MCF 10A (cell line): ENCODE results near the gene RNF126. TPM values are rescaled to one million over a fixed set of nuclear protein-coding genes. Genes with fewer than 3 reads are reported as not detected.

Experiments used
- BruUV-seq: library from RNA; stranded (reverse); fragments of 400-500 nt; replicated peaks from 2 replicates; lab custom pipeline; 2021; lab: Mats Ljungman, UMichigan
- CTCF ChIA-PET: fragments of 300-600 bp; sonication (Branson Sonifier 250); formaldehyde crosslinking; extraction: SDS; loops from one replicate; lab custom pipeline; 2021; ENCODE audit warnings: antibody characterized with exemption, inconsistent platforms; lab: Yijun Ruan, JAX
- POLR2A ChIA-PET: fragments of 300-600, 350-650 bp; sonication (Branson Sonifier 250); formaldehyde crosslinking; extraction: SDS; loops from one replicate; lab custom pipeline; 2020; ENCODE audit warnings: antibody characterized with exemption, inconsistent platforms; lab: Yijun Ruan, JAX
- DNase-seq: peaks from one replicate; pipeline ENCODE4 v3.0.0-alpha.2; 2018; ENCODE audit not compliant: unreplicated experiment
- H3K27ac Mint-ChIP-seq: one replicate; pipeline ENCODE4 v1.8.0; 2022; ENCODE audit warnings: mild to moderate bottlenecking, low read depth, mixed read lengths; ENCODE audit not compliant: unreplicated experiment
- H3K27me3 Mint-ChIP-seq: one replicate; pipeline ENCODE4 v1.8.0; 2022; ENCODE audit warnings: mixed read lengths; ENCODE audit not compliant: insufficient read depth, unreplicated experiment
- H3K36me3 Mint-ChIP-seq: one replicate; pipeline ENCODE4 v1.8.0; 2022; ENCODE audit warnings: mild to moderate bottlenecking, moderate library complexity, mixed read lengths; ENCODE audit not compliant: insufficient read depth, unreplicated experiment
- H3K4me1 Mint-ChIP-seq: one replicate; pipeline ENCODE4 v1.8.0; 2022; ENCODE audit warnings: mixed read lengths; ENCODE audit not compliant: insufficient read depth, unreplicated experiment
- H3K4me3 Mint-ChIP-seq: one replicate; pipeline ENCODE4 v1.8.0; 2022; ENCODE audit warnings: mild to moderate bottlenecking, moderate library complexity, mixed read lengths; ENCODE audit not compliant: unreplicated experiment
- H3K9me3 Mint-ChIP-seq: one replicate; pipeline ENCODE4 v1.8.0; 2022; ENCODE audit warnings: mixed read lengths; ENCODE audit not compliant: unreplicated experiment
- CTCF ChIP-seq: fragments of 200-600 bp; IDR thresholded peaks from one replicate; pipeline ENCODE4 v1.8.0; 2022; ENCODE audit warnings: antibody characterized with exemption, mild to moderate bottlenecking; ENCODE audit not compliant: unreplicated experiment
- intact Hi-C: fragments of 100-400 bp; cut with micrococcal nuclease; formaldehyde crosslinking; loops from 2 replicates; pipeline ENCODE4 v1.14.1; 2022
- total RNA-seq: library from RNA; stranded (reverse); gene quantifications from 2 replicates; pipeline ENCODE4 v1.2.3, GENCODE V29; 2022

Gene RNF126
- total RNA-seq, 1 experiment from 2014 or later: 68.0 TPM

GRCh38 chr19:625257-625656, 37.8 kb downstream of the RNF126 start:
- BruUV-seq: no TSS peak
- intact Hi-C loops: no loop called here
- no peak overlapping the region for H3K27ac Mint-ChIP-seq
- no peak overlapping the region for H3K4me3 Mint-ChIP-seq
- TF ChIP-seq CTCF: no peak
- ChIA-PET CTCF (interaction anchor here (0.6 kb wide), 1 partner anchor 98 kb away, joined by 3 read pairs; no protein-coding TSS in a partner anchor), POLR2A (interaction anchor here (0.6 to 1.9 kb wide), 2 partner anchors 13 to 58 kb away, joined by 3 to 4 read pairs; no protein-coding TSS in a partner anchor)
- no peak for DNase-seq
- H3K4me1 Mint-ChIP-seq: peaks cover 5% of the 10 kb centered on the region
- peaks cover 43% of the 10 kb centered on the region for H3K36me3 Mint-ChIP-seq
- H3K9me3 Mint-ChIP-seq: no peaks in the 10 kb centered on the region
- no peaks in the 10 kb centered on the region for H3K27me3 Mint-ChIP-seq

- no peaks in the 10 kb centered on the region for H3K9me3 Mint-ChIP-seq
- peaks cover 38% of the 10 kb centered on the region for H3K36me3 Mint-ChIP-seq
- intact Hi-C loops: no loop called here
- H3K4me3 Mint-ChIP-seq: no peak overlapping the region
- ChIA-PET CTCF (no interaction called here), POLR2A (interaction anchor here (0.6 kb wide), 1 partner anchor 58 kb away, joined by 3 read pairs; no protein-coding TSS in a partner anchor)
- no TSS peak for BruUV-seq
- H3K27ac Mint-ChIP-seq: no peak overlapping the region
- H3K27me3 Mint-ChIP-seq: no peaks in the 10 kb centered on the region
- DNase-seq: no peak
- H3K4me1 Mint-ChIP-seq: peaks cover 5% of the 10 kb centered on the region
- no peak for TF ChIP-seq CTCF
Measured at GRCh38 chr19:624433-625109, 38.4 kb downstream of the RNF126 start.

GRCh38 chr19:623974-624373, 39.0 kb downstream of the RNF126 start:
- ChIA-PET CTCF (no interaction called here), POLR2A (interaction anchor here (0.8 kb wide), 1 partner anchor 23 kb away, joined by 3 read pairs; no protein-coding TSS in a partner anchor)
- Mint-ChIP-seq H3K27me3 (no peaks in the 10 kb centered on the region), H3K27ac (no peak overlapping the region), H3K4me1 (peaks cover 5% of the 10 kb centered on the region), H3K4me3 (no peak overlapping the region), H3K9me3 (no peaks in the 10 kb centered on the region), H3K36me3 (peaks cover 39% of the 10 kb centered on the region)
- DNase-seq: no peak
- intact Hi-C loops: no loop called here
- BruUV-seq: no TSS peak
- no peak for TF ChIP-seq CTCF

- no peak for DNase-seq
- POLR2A ChIA-PET: interaction anchor here (0.8 kb wide), 1 partner anchor 22 kb away, joined by 3 read pairs; no protein-coding TSS in a partner anchor
- Mint-ChIP-seq H3K27me3 (no peaks in the 10 kb centered on the region), H3K9me3 (no peaks in the 10 kb centered on the region), H3K4me1 (peaks cover 3% of the 10 kb centered on the region), H3K27ac (no peak overlapping the region), H3K4me3 (no peak overlapping the region), H3K36me3 (peaks cover 39% of the 10 kb centered on the region)
- intact Hi-C loops: no loop called here
- no TSS peak for BruUV-seq
- TF ChIP-seq CTCF: no peak
- CTCF ChIA-PET: interaction anchor here (0.6 kb wide), 1 partner anchor 34 kb away, joined by 3 read pairs; no protein-coding TSS in a partner anchor
Measured at GRCh38 chr19:623175-623916, 39.7 kb downstream of the RNF126 start.
